ENCODE results near the gene IDH3G. TPM values are rescaled to one million over a fixed set of nuclear protein-coding genes. Genes with fewer than 3 reads are reported as not detected.
"Not testable (repeated sequence)": the region's sequence is repeated elsewhere in the genome, so short reads cannot be mapped to it uniquely, and the experiment has no call there.

Gene IDH3G
- total RNA-seq, 1 experiment from 2014 or later = 83.6 TPM

GRCh38 chrX:153763298-153763932 lies 30.8 kb downstream of the IDH3G start:
- DNase-seq (ENCODE audit: low read depth) = no peak

- DNase-seq (ENCODE audit: low read depth) = no peak
Observed at GRCh38 chrX:153762626-153763173, 31.5 kb downstream of the IDH3G start.

DNA sequence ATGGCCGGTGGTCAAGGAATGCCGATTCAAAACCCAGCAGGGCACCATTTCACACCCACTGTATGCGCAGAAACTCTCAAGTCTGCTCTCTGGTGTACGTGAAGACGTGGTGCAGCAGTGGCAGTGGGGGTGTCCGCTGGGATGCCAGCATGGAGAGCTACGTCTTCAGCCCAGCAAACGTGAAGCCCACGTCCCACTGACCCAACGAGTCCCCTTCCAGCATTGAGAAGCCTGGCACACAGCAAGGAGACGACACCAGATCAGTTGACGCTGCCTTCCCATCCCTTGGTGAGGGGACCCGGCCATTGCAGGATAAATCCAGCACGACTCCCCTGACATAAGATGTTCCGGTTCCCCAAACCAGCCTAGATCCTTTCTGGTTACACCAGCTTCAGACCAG lies 32.3 kb downstream of the IDH3G start:
- DNase-seq (ENCODE audit: low read depth) = no peak

GRCh38 chrX:153755136-153755535 lies 39.0 kb downstream of the IDH3G start:
- no peak for DNase-seq (ENCODE audit: low read depth)

DNA sequence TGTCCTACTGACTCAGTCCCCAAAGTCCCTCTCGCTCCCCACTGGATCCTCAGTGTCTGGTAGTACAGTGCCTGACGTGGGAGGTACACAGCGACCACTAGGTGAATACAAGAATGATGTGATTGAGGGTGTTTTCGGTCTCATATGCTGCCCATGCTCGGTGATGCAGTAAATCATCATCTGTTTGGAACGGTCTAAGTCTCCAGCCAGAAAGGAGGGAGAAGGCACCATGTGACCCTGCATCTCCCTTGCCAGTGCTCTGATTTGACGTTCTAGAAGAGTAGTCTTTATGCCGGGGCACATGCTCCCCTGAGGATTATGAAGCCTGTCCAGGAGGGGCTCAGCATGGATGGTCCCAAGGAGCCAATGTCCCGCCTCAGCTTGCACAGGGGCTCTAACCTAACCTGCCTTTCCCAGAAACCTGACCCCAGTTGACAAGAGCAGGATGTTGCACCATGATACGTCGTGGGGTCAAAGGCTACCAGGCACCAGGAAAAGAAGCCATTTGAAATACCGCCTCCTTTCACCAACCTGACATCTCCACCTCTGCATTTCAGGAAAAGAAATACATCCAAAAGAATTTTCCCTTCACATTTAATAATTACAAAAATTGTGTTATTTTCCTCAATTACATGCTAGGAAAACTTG lies 43.9 kb downstream of the IDH3G start:
- no peak for DNase-seq (ENCODE audit: low read depth)

DNA sequence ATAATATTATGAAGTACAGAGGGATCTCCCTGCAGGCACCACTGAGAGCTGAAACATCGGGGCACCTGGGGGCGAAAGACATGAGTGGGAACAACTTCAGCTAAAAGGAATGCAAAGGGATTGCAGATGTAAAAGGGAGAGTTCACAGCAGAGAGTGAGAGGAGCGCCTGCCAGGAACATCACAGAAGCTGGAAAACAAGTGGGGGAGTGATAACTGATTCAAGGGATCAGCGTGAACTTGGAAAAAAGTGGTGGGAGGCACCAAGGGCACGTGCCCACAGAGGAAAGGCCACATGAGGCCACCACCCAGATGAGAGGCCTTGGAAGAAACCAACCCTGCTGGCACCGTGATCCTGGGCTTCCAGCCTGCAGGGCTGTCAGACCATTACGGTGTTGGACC lies 45.2 kb downstream of the IDH3G start:
- not testable (repeated sequence) for DNase-seq (ENCODE audit: low read depth)

DNA sequence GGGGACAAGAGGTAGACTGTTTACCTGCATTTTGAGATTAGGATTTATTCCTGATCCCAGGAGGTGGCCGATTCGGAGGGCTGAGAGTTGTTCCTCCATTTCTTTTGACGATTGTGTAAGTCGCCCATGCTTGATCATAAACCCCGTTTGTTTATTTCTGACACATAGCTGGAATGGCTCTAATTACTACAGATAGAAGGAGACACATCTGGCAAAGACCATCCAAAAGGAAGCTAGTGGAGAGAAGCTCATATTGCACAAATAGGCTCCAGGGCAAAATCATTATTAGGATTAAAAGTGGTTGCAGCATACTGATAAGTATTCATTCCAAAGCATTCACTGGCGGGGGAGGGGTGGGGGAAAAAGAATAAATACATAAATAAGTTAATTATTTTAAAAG lies 47.2 kb downstream of the IDH3G start:
- DNase-seq (ENCODE audit: low read depth) = not testable (repeated sequence)

DNA sequence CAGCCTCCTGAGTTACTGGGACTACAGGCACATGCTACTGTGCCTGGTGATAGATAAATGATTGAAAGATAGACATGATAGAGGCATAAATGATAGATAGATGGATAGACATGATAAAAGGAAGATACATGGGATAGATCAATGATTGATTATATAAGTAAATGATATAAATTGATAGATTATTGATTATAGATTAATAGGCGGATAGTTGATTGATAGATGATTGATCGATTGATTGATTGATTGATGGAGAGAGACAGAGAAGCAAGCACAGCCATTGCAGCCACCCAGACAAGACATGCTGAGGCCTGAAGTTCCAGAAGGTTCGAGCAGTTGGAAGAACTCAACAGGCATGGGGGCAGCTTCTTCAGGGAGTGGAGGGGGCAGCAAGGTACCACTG lies 47.8 kb downstream of the IDH3G start:
- DNase-seq (ENCODE audit: low read depth) = no peak

GRCh38 chrX:153745067-153745433 lies 49.1 kb downstream of the IDH3G start:
- DNase-seq (ENCODE audit: low read depth) = not testable (repeated sequence)

GRCh38 chrX:153744210-153745066 lies 49.7 kb downstream of the IDH3G start:
- no peak for DNase-seq (ENCODE audit: low read depth)

DNA sequence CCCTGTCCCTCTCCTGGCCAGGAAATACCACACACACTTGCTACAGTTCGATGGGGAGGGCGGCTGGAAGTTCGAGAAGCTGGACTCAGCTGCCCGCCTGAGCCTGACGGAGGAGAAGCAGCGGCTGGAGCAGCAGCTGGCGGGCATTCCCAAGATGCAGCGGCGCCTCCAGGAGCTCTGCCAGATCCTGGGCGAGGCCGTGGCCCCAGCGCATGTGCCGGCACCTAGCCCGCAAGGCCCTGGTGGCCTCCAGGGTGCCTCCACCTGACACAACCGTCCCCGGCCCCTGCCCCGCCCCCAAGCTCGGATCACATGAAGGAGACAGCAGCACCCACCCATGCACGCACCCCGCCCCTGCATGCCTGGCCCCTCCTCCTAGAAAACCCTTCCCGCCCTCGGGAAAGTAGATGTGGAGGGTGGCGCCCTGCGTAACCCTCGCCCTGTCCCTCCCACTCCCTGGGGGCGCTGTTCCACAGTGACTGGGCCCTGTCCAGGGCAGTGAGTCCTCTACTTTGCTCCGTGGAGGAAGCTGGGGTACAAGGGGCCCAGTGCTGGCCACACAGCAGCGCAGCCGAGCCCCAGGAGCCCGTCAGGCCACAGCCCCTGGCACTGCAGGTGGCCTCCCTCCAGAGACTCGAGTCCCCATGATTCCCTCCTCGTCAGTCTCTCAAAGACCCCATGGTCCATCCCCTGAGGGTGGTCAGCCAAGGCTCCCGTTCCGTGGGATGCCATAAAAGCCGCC lies 50.5 kb downstream of the IDH3G start:
- DNase-seq (ENCODE audit: low read depth) = not testable (repeated sequence)

DNA sequence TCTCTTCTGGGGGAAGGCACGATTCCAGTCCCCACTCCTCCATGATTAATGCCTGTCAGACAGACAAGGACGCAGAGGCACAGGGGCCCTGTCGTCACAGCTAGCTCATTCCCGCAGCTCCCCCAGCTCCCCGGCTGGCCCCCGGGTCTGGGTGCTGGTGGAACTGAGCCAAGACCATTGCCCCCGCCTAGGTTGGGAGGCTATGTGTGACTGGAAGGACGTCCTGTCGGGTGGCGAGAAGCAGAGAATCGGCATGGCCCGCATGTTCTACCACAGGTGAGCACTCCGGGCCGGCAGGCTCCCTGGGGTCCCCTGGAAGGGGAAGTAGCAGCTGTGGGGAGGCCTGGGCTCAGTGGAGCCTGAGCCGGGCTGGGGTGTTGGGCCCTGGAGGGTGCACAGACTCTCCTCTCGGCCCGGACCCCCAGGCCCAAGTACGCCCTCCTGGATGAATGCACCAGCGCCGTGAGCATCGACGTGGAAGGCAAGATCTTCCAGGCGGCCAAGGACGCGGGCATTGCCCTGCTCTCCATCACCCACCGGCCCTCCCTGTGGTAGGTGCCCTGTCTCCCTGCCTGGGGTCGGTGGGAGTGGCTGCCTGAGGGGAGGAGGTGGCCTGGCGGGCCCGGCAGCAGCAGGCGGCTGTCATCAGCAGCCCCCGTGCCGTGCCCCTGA lies 51.2 kb downstream of the IDH3G start:
- DNase-seq (ENCODE audit: low read depth) = not testable (repeated sequence)

DNA sequence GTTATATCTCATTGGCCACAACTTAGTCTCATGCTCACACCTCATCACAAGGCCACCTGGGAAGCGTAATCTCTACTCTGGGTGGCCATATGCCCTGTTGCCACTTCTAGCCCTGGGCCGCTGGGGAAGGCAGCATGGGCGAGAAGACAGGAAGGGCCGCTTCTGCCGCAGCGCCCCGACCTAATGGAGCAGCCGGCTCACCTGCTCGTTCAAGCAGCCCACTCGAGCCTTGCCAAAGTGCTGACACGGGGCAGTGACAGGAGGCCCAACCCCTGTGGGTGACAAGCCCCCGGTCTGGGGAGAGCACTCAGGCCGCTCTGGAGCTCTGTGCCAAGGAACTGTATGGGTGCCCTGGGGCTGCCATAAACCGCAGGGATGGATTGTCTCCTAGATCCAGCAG lies 52.1 kb downstream of the IDH3G start:
- not testable (repeated sequence) for DNase-seq (ENCODE audit: low read depth)

DNA sequence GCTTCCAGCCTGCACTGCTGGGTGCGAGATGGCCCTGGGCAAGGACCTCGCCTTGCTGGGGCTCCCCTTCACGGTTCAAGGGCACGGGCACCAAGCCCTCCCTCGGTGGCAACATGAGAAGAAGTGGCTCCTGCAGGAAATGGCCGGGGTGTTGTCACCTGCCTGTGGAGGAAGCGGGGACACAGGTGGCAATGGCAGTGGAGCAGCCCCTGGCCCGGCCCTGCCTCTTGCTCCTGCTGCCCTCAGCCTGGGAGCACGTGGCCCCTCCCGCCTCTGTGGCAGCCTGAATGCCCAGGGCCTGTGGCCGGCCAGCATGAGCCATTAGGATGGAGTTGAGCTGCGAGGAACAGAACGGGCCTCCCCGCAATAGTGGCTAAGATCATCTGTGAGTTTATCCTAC lies 52.7 kb downstream of the IDH3G start:
- no peak for DNase-seq (ENCODE audit: low read depth)

DNA sequence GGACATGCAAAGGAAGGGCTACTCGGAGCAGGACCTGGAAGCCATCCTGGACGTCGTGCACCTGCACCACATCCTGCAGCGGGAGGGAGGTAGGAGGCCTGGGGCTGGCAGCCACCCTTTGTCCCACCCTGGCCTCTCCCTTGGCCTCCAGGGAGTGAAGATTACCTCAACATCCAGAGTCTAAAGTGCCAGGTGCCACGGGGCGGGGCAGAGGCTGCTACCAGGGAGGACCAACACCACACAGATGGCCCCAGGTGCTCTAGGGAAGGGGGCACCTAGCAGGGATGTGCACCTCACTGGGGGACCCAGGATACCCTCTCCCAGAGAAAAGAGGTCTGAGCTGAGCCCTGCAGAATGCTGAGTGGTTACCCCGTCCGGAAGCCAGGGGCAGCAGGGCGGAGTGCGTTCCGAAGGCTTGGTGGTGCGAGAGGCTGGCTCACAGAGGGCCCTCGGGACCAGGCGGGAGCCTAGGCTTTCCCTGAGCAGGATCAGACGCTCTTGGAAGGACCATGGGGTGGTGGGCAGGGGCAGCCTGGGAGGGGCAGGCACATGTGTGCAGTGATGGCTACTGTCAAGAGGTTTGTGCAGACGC lies 53.4 kb downstream of the IDH3G start:
- DNase-seq (ENCODE audit: low read depth) = no peak

- DNase-seq (ENCODE audit: low read depth) = no peak
Observed at GRCh38 chrX:153739754-153740486, 54.3 kb downstream of the IDH3G start.

DNA sequence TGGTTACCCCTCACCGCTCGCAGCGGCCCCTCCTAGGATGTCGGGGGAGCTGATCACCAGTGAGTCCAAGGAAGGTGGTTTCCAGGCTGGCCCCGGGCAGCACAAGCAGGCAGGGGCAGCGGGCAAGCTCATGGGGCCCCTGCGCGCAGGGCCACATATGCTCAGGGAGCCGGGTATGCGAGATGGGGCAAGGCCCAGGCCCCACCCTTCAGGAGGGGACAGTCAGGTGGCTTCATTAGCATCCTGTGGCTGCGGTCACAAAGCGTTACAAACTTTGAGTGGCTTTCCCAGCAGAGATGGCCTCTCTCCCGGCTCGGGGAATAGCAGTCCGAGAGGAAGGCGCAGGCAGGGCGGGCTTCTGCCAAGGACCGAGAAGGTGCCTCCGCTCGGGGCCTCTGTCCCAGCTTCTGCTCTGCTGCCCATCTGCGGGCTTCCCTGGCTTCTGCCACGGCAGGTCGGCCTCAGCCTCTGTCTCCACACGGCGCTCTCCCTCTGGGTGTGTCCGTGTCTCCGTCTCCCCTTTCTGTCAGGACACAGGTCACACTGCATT lies 56.0 kb downstream of the IDH3G start:
- DNase-seq (ENCODE audit: low read depth) = no peak

DNA sequence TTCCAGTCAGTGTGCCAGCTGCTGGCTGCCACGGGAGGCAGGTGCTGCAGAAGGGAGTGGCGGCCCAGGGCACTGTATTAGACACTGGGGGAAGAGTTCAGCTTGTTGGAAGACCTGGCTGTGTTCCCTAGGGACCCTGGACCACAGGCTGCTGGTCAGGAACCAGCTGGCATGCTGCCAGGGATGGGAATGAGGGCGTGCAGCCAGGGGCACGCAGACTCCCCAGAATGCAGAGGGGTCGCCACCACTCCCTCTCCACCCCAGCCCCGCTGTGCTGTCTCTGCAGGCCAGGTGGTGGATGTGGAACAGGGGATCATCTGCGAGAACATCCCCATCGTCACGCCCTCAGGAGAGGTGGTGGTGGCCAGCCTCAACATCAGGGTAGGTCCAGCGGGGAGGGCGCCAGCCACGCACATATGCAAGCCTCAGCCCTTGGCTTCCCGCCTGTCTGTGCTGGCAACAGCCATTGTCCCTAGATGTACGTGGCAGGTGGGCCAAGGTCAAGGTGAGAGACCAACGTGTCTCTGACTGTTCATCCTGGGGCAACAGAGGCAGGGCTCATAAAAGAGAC lies 57.2 kb downstream of the IDH3G start:
- no peak for DNase-seq (ENCODE audit: low read depth)
